Panc1 (cell line): ENCODE results near the gene TMEM233. TPM values are rescaled to one million over a fixed set of nuclear protein-coding genes. Genes with fewer than 3 reads are reported as not detected.

ENCODE experiments used
- ATAC-seq: fragments of 200-7000 bp; cut with Tn5 transposase; 2 replicates; pipeline ENCODE4 v1.9.1; 2020; ENCODE audit warnings: mild to moderate bottlenecking, moderate library complexity
- BruUV-seq: library from RNA; stranded (reverse); fragments of 400-500 nt; replicated peaks from 2 replicates; lab custom pipeline; 2021; lab: Mats Ljungman, UMichigan
- CTCF ChIA-PET: fragments of 300-600 bp; sonication (Branson Sonifier 250); formaldehyde crosslinking; loops from one replicate; lab custom pipeline; 2022; ENCODE audit warnings: antibody characterized with exemption; lab: Charles Lee
- POLR2A ChIA-PET: fragments of 300-600 bp; sonication (Branson Sonifier 250); formaldehyde crosslinking; loops from one replicate; lab custom pipeline; 2022; ENCODE audit warnings: antibody characterized with exemption; lab: Charles Lee
- DNase-seq: peaks from one replicate; pipeline ENCODE4 v3.0.0-alpha.2; 2010; ENCODE audit warnings: low read depth, low spot score
- H3K27ac ChIP-seq: 2 replicates; pipeline ENCODE4 v1.5.1; 2011; ENCODE audit warnings: mild to moderate bottlenecking, low read length, inconsistent platforms
- H3K27me3 ChIP-seq: fragments of 200-500 bp; sonication (Bioruptor generic); 2 replicates; pipeline ENCODE4 v1.6.0; 2014; ENCODE audit warnings: low read length, inconsistent platforms; ENCODE audit not compliant: control insufficient read depth, insufficient read depth
- H3K36me3 ChIP-seq: fragments of 200-500 bp; sonication (Bioruptor generic); 2 replicates; pipeline ENCODE4 v1.5.1; 2014; ENCODE audit warnings: inconsistent platforms, mild to moderate bottlenecking, low read length, moderate library complexity; ENCODE audit not compliant: control insufficient read depth, insufficient read depth
- H3K4me1 ChIP-seq: 2 replicates; pipeline ENCODE4 v1.5.1; 2011; ENCODE audit warnings: inconsistent platforms, mild to moderate bottlenecking, low read length, moderate library complexity; ENCODE audit not compliant: control insufficient read depth, insufficient read depth
- H3K4me3 ChIP-seq, 2 experiments: 2 replicates each; pipeline ENCODE4 v1.5.1; 2011 to 2012; ENCODE audit warnings: low read depth in 2 of 2, low read length in 2 of 2, mild to moderate bottlenecking in 2 of 2, inconsistent platforms in 1 of 2, moderate library complexity in 1 of 2
- H3K9me3 ChIP-seq: fragments of 200-500 bp; sonication (Bioruptor generic); 2 replicates; pipeline ENCODE4 v1.5.1; 2014; ENCODE audit warnings: low read depth, mild to moderate bottlenecking, inconsistent platforms, low read length, moderate library complexity; ENCODE audit not compliant: control insufficient read depth, insufficient read depth
- CTCF ChIP-seq: fragments of 450-650 bp; IDR thresholded peaks from 2 replicates; pipeline ENCODE4 v1.5.1; 2017; ENCODE audit warnings: mild to moderate bottlenecking
- POLR2AphosphoS5 ChIP-seq: IDR thresholded peaks from 2 replicates; pipeline ENCODE4 v1.6.1; 2012; ENCODE audit warnings: mild to moderate bottlenecking, low read depth, low read length, moderate library complexity
- REST ChIP-seq, 2 experiments: IDR thresholded peaks; 2 replicates each; pipeline ENCODE4 v1.6.1; 2011 to 2012; ENCODE audit warnings: low read depth in 2 of 2, control low read depth in 1 of 2, low read length in 1 of 2, mild to moderate bottlenecking in 1 of 2, moderate library complexity in 1 of 2; ENCODE audit not compliant: insufficient read depth in 1 of 2
- SIN3A ChIP-seq: IDR thresholded peaks from 2 replicates; pipeline ENCODE4 v1.6.1; 2012; ENCODE audit warnings: low read depth, mild to moderate bottlenecking, low read length, moderate library complexity, borderline replicate concordance; ENCODE audit not compliant: insufficient read depth
- TCF7L2 ChIP-seq: IDR thresholded peaks from 2 replicates; pipeline ENCODE4 v1.6.1; 2011; ENCODE audit warnings: mild to moderate bottlenecking, low read depth, low read length, inconsistent platforms
- in situ Hi-C: cut with HindIII; loops from 2 replicates; pipeline ENCODE4 v1.10.0; 2016; ENCODE audit warnings: low sequenced_read_pairs, low pct_unique_long_range_greater_than_20kb
- intact Hi-C: fragments of 100-400 bp; cut with micrococcal nuclease; formaldehyde crosslinking; loops from one replicate; pipeline ENCODE4 v1.10.0; 2022; ENCODE audit not compliant: unreplicated experiment
- total RNA-seq: library from RNA; stranded (reverse); gene quantifications from one replicate; pipeline ENCODE4 v1.2.1, GENCODE V29; 2021; ENCODE audit not compliant: unreplicated experiment

The TMEM233 gene
- total RNA-seq, 1 experiment from 2014 or later, result not detected

GRCh38 chr12:119624966-119625365 lies 31.4 kb downstream of the TMEM233 start:
- ChIA-PET CTCF (interaction anchor here (0.6 kb wide), 1 partner anchor 17 kb away, joined by 4 read pairs; no protein-coding TSS in a partner anchor), POLR2A (no interaction called here)
- no peaks in the 10 kb centered on the region for H3K36me3 ChIP-seq
- in situ Hi-C loops (no loop called here), intact Hi-C loops (no loop called here)
- TF ChIP-seq REST (IDR thresholded peaks at IDR 0.05; ENCODE audit: insufficient read depth in 1 of 2, low read depth in 2 of 2, low read length in 1 of 2), result no peak
- no peak for TF ChIP-seq POLR2AphosphoS5
- no peak overlapping the region for H3K27ac ChIP-seq
- H3K27me3 ChIP-seq, result peaks cover 3% of the 10 kb centered on the region; the same call in 1 of the 2 replicates
- no peak for ATAC-seq
- no peaks in the 10 kb centered on the region for H3K9me3 ChIP-seq
- no peaks in the 10 kb centered on the region for H3K4me1 ChIP-seq
- no TSS peak for BruUV-seq
- no peak for DNase-seq
- no peak overlapping the region for H3K4me3 ChIP-seq

DNA sequence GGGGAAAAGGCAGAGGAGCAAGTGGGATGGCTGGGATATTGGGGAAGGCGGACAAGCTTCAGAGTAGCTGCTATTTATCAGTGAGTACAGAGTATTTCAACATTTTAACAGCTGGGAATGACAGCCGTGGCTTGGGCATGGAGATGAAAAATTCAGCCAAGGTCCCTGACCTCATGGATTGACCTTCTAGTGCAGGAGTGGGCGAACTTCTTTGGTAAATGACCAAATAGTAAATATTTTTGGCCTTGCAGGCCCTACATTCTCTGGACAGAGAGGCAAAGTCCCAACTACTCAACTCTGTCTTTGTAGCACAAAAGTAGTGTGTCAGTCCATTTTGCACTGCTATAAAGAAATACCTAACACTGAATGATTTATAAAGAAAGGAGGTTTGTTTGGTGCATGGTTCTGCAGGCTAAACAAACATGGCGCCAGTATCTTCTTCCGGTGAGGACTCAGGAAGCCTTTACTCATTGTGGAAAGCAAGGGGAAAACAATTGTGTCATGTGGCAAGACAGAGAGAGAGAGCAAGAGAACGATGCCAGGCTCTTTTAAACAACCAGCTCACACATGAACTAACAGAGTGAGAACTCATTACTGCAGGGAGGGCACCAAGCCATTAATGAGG lies 33.6 kb downstream of the TMEM233 start:
- intact Hi-C loops (no loop called here), in situ Hi-C loops (no loop called here)
- Histone ChIP-seq H3K9me3 (no peaks in the 10 kb centered on the region), H3K36me3 (no peaks in the 10 kb centered on the region), H3K27me3 (peaks cover 3% of the 10 kb centered on the region; the same call in 1 of the 2 replicates), H3K27ac (no peak overlapping the region), H3K4me3 (no peak overlapping the region), H3K4me1 (no peaks in the 10 kb centered on the region)
- TF ChIP-seq REST (IDR thresholded peaks at IDR 0.05; ENCODE audit: insufficient read depth in 1 of 2, low read depth in 2 of 2, low read length in 1 of 2) (no peak), POLR2AphosphoS5 (no peak), CTCF (no peak), SIN3A (no peak), TCF7L2 (no peak)
- CTCF ChIA-PET, result no interaction called here
- POLR2A ChIA-PET, result interaction anchor here (0.6 kb wide), 1 partner anchor 29 kb away, joined by 3 read pairs; no protein-coding TSS in a partner anchor
- DNase-seq (no peak), ATAC-seq (no peak)
- no TSS peak for BruUV-seq
